A673 (cell line): ENCODE data around the gene FEM1C.

Source experiments
- EZH2 ChIP-seq: fragments of 200-600 bp; sonication (generic); IDR thresholded peaks from 2 replicates; pipeline ENCODE4 v1.6.1; 2017; ENCODE audit warnings: borderline replicate concordance, low read depth, mild to moderate bottlenecking, mixed read lengths, antibody characterized with exemption, low read length; ENCODE audit not compliant: poor library complexity, severe bottlenecking
- TF ChIP-seq, protein P1 (sequence below): fragments of 300-800, 200-600 bp; sonication (generic); conservative IDR thresholded peaks from 2 replicates; pipeline ENCODE4 v1.5.1; 2017; ENCODE audit warnings: low read depth, mild to moderate bottlenecking, antibody characterized with exemption, low read length, moderate library complexity, mixed read lengths

GRCh38 chr5:115579747-115580173 is 35.2 kb upstream of the FEM1C start:
- no peak for TF ChIP-seq EZH2
- TF ChIP-seq, protein P1, sequence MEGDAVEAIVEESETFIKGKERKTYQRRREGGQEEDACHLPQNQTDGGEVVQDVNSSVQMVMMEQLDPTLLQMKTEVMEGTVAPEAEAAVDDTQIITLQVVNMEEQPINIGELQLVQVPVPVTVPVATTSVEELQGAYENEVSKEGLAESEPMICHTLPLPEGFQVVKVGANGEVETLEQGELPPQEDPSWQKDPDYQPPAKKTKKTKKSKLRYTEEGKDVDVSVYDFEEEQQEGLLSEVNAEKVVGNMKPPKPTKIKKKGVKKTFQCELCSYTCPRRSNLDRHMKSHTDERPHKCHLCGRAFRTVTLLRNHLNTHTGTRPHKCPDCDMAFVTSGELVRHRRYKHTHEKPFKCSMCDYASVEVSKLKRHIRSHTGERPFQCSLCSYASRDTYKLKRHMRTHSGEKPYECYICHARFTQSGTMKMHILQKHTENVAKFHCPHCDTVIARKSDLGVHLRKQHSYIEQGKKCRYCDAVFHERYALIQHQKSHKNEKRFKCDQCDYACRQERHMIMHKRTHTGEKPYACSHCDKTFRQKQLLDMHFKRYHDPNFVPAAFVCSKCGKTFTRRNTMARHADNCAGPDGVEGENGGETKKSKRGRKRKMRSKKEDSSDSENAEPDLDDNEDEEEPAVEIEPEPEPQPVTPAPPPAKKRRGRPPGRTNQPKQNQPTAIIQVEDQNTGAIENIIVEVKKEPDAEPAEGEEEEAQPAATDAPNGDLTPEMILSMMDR: no peak
